Neural progenitor cell (in vitro differentiated cells): ENCODE results near the gene ASH1L.

Source experiments
- EZH2phosphoT487 ChIP-seq: fragments of 200-600 bp; sonication (generic); IDR thresholded peaks from 2 replicates; pipeline ENCODE4 v1.6.1; 2017; ENCODE audit warnings: antibody characterized with exemption
- TF ChIP-seq, protein P1 (sequence below): fragments of 200-600 bp; sonication (generic); IDR thresholded peaks from 2 replicates; pipeline ENCODE4 v1.5.1; 2017; ENCODE audit warnings: antibody characterized with exemption, mild to moderate bottlenecking

DNA sequence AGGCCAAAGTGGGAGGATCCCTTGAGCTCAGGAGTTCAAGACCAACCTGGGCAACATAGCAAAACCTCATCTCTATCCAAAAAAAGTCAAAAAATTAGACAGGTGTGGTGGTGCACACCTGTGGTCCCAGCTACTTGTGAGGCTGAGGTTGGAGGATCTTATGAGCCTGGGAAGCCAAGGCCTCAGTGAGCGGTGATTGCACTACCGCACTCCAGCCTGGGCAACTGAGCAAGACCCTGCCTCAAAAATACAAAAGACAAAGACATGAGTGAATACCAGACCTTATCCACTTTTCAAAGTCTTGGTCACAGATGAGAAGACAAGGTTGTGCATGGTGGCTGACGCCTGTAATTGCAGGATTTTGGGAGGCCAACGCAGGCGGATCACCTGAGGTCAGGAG, 34.3 kb upstream of the ASH1L start:
- TF ChIP-seq, protein P1, sequence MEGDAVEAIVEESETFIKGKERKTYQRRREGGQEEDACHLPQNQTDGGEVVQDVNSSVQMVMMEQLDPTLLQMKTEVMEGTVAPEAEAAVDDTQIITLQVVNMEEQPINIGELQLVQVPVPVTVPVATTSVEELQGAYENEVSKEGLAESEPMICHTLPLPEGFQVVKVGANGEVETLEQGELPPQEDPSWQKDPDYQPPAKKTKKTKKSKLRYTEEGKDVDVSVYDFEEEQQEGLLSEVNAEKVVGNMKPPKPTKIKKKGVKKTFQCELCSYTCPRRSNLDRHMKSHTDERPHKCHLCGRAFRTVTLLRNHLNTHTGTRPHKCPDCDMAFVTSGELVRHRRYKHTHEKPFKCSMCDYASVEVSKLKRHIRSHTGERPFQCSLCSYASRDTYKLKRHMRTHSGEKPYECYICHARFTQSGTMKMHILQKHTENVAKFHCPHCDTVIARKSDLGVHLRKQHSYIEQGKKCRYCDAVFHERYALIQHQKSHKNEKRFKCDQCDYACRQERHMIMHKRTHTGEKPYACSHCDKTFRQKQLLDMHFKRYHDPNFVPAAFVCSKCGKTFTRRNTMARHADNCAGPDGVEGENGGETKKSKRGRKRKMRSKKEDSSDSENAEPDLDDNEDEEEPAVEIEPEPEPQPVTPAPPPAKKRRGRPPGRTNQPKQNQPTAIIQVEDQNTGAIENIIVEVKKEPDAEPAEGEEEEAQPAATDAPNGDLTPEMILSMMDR = no peak
- no peak for TF ChIP-seq EZH2phosphoT487
